ENCODE data around the gene PROCA1. TPM values are rescaled to one million over a fixed set of nuclear protein-coding genes. Genes with fewer than 3 reads are reported as not detected.

PROCA1 gene
- total and polyA plus RNA-seq, 9 of the 15 experiments (the other 6 are each of a cell fraction or from before 2014, with no cell fraction given) = 0.78 to 16.2 (median 5.6) TPM

GRCh38 chr17:28665994-28666393 lies 45.7 kb downstream of the PROCA1 start:
- H3K79me2 ChIP-seq (ENCODE audit: control insufficient read depth, insufficient read depth, low read length) = peaks cover 80% of the 10 kb centered on the region
- DNase-seq (ENCODE audit: extremely low read depth in 1 of 4, low spot score in 3 of 4) (no peak), FAIRE-seq (no peak), ATAC-seq (no peak)
- H4K20me1 ChIP-seq (replicated peaks; ENCODE audit: control insufficient read depth, insufficient read depth, low read length) = peaks cover 12% of the 10 kb centered on the region; the same call in 1 of the 2 replicates
- BruUV-seq (replicated peaks) = no TSS peak
- no peaks in the 10 kb centered on the region for H3K9me3 ChIP-seq (replicated peaks; ENCODE audit: control insufficient read depth, insufficient read depth, low read depth, low read length)
- H3K27ac ChIP-seq (ENCODE audit: extremely low read depth, low read depth, low read length) = no peak overlapping the region
- H3K9ac ChIP-seq (ENCODE audit: insufficient read depth in 1 of 2, low read depth in 2 of 2, low read length in 2 of 2) = no peak overlapping the region
- no peaks in the 10 kb centered on the region for H3K27me3 ChIP-seq (ENCODE audit: control insufficient read depth in 2 of 2, insufficient read depth in 2 of 2, low read length in 2 of 2)
- in situ Hi-C loops (cut with MboI) (no loop called here), intact Hi-C loops (cut with micrococcal nuclease) (no loop called here)
- H3K36me3 ChIP-seq (ENCODE audit: control insufficient read depth, insufficient read depth, low read length) = peaks cover 69% of the 10 kb centered on the region
- no peak overlapping the region for H3K4me2 ChIP-seq (ENCODE audit: insufficient read depth, low read length)
- TF ChIP-seq MXD1 (CRISPR knock-in tag; IDR thresholded peaks at IDR 0.05; ENCODE audit: borderline replicate concordance, poor library complexity, severe bottlenecking) = no peak
- TF ChIP-seq DACH1 (IDR thresholded peaks at IDR 0.05; ENCODE audit: partially characterized antibody) = no peak
- no peak for TF ChIP-seq CUX1 (CRISPR knock-in tag; IDR thresholded peaks at IDR 0.05)
- TF ChIP-seq MYC (IDR thresholded peaks at IDR 0.05; ENCODE audit: low read depth, low read length) = no peak
- no peak for TF ChIP-seq MYC (CRISPR knock-in tag; IDR thresholded peaks at IDR 0.05; ENCODE audit: borderline replicate concordance, low read depth)
- TF ChIP-seq ZNF384 (IDR thresholded peaks at IDR 0.05; ENCODE audit: low read depth, low read length) = no peak
- TF ChIP-seq SPI1 (IDR thresholded peaks at IDR 0.05; ENCODE audit: borderline replicate concordance, low read depth, low read length) = peak; percentile 74
- ChIA-PET CTCF (ENCODE audit: low intra/inter-chr PET ratio) (no interaction called here), POLR2A (interaction anchor here (0.6 to 6.9 kb wide), 6 partner anchors 9 to 1296 kb away, joined by 3 to 56 read pairs (median 3); partner anchors contain the start of gene BLTP2)
- H3K4me1 ChIP-seq (replicated peaks in 1 of 2; ENCODE audit: control insufficient read depth in 2 of 2, insufficient read depth in 2 of 2, low read length in 2 of 2) = peaks cover 4 to 7% of the 10 kb centered on the region in 2 experiments; a peak in 2 of 5 replicates
- H3K4me3 ChIP-seq = no peak overlapping the region
- H2AFZ ChIP-seq (ENCODE audit: low read depth, low read length) = no peak overlapping the region
- 86% methylated on average over 2 of the region's 2 CpGs for WGBS (ENCODE audit: insufficient coverage, low coverage, missing lambda C conversion rate)
- H3K9me1 ChIP-seq (ENCODE audit: control insufficient read depth, insufficient read depth, low read length) = peaks cover 4% of the 10 kb centered on the region
